Measurements from ENCODE around the gene KRT12. TPM values are rescaled to one million over a fixed set of nuclear protein-coding genes. Genes with fewer than 3 reads are reported as not detected.
A peak's percentile ranks its signal among the peaks of the same experiment; 100 is the strongest.
"Not testable (repeated sequence)": the region's sequence is repeated elsewhere in the genome, so short reads cannot be mapped to it uniquely, and the experiment has no call there.

Gene KRT12
- polyA plus RNA-seq, 4 donors: 0.28 TPM; not detected in 3

GRCh38 chr17:40884708-40885512 lies 17.9 kb upstream of the KRT12 start, which contains the start of gene KRT20:
KRT20 (minus strand) TSS chr17:40885242; CDS start chr17:40885185, 57 bp downstream.
- DNase-seq (ENCODE audit: low read depth in 4 of 4, low spot score in 2 of 4): no peak

- no peak for DNase-seq (ENCODE audit: low read depth in 4 of 4, low spot score in 2 of 4)
Observed at GRCh38 chr17:40883626-40884334, 16.8 kb upstream of the KRT12 start.

GRCh38 chr17:40883031-40883430 lies 16.0 kb upstream of the KRT12 start:
- no peak for DNase-seq (ENCODE audit: low read depth in 4 of 4, low spot score in 2 of 4)

GRCh38 chr17:40879026-40879425 lies 12.0 kb upstream of the KRT12 start:
- no peak for DNase-seq (ENCODE audit: low read depth in 4 of 4, low spot score in 2 of 4)

GRCh38 chr17:40878044-40878443 lies 11.0 kb upstream of the KRT12 start:
- no peak for DNase-seq (ENCODE audit: low read depth in 4 of 4, low spot score in 2 of 4)

GRCh38 chr17:40873801-40874200 lies 6.8 kb upstream of the KRT12 start:
- no peak for DNase-seq (ENCODE audit: low read depth in 4 of 4, low spot score in 2 of 4)

GRCh38 chr17:40873255-40873654 lies 6.2 kb upstream of the KRT12 start:
- DNase-seq (ENCODE audit: low read depth in 4 of 4, low spot score in 2 of 4): no peak

- DNase-seq (ENCODE audit: low read depth in 4 of 4, low spot score in 2 of 4): no peak
Observed at GRCh38 chr17:40872416-40872815, 5.4 kb upstream of the KRT12 start.

- DNase-seq (ENCODE audit: low read depth in 4 of 4, low spot score in 2 of 4): no peak
Observed at GRCh38 chr17:40871316-40871715, 4.3 kb upstream of the KRT12 start.

- DNase-seq (ENCODE audit: low read depth in 4 of 4, low spot score in 2 of 4): no peak
Observed at GRCh38 chr17:40870136-40870535, 3.1 kb upstream of the KRT12 start.

GRCh38 chr17:40864661-40865390 lies 2.2 kb downstream of the KRT12 start:
- DNase-seq (ENCODE audit: low read depth in 4 of 4, low spot score in 2 of 4): no peak

- peak in 1 of 4 donors; percentile 15 for DNase-seq (ENCODE audit: low read depth in 4 of 4, low spot score in 2 of 4)
Observed at GRCh38 chr17:40862985-40863733, 3.9 kb downstream of the KRT12 start.

- no peak for DNase-seq (ENCODE audit: low read depth in 4 of 4, low spot score in 2 of 4)
Observed at GRCh38 chr17:40859536-40859935, 7.5 kb downstream of the KRT12 start.

- not testable (repeated sequence) for DNase-seq (ENCODE audit: low read depth in 4 of 4, low spot score in 2 of 4)
Observed at GRCh38 chr17:40858667-40859066, 8.4 kb downstream of the KRT12 start.

GRCh38 chr17:40857535-40857934 lies 9.5 kb downstream of the KRT12 start:
- DNase-seq (ENCODE audit: low read depth in 4 of 4, low spot score in 2 of 4): no peak

- DNase-seq (ENCODE audit: low read depth in 4 of 4, low spot score in 2 of 4): no peak
Observed at GRCh38 chr17:40854175-40854814, 12.7 kb downstream of the KRT12 start.

- no peak for DNase-seq (ENCODE audit: low read depth in 4 of 4, low spot score in 2 of 4)
Observed at GRCh38 chr17:40852364-40852763, 14.7 kb downstream of the KRT12 start.

- DNase-seq (ENCODE audit: low read depth in 4 of 4, low spot score in 2 of 4): no peak
Observed at GRCh38 chr17:40850293-40850972, 16.6 kb downstream of the KRT12 start.

- no peak for DNase-seq (ENCODE audit: low read depth in 4 of 4, low spot score in 2 of 4)
Observed at GRCh38 chr17:40849723-40850122, 17.3 kb downstream of the KRT12 start.

Data from left renal cortex interstitium (tissue), 4 donors.